Ishikawa (cell line): ENCODE results near the gene VTN.

Experiments
- CEBPB ChIP-seq: IDR thresholded peaks from 2 replicates; pipeline ENCODE4 v1.6.1; 2012
- CREB1 ChIP-seq: IDR thresholded peaks from 2 replicates; pipeline ENCODE4 v1.6.1; 2012; ENCODE audit warnings: low read depth
- EGR1 ChIP-seq: IDR thresholded peaks from 2 replicates; pipeline ENCODE4 v1.6.1; 2012
- EP300 ChIP-seq: IDR thresholded peaks from 2 replicates; pipeline ENCODE4 v1.6.1; 2012; ENCODE audit warnings: borderline replicate concordance
- FOXM1 ChIP-seq: IDR thresholded peaks from 2 replicates; pipeline ENCODE4 v1.6.1; 2012; ENCODE audit warnings: low read depth, borderline replicate concordance
- NFIC ChIP-seq: IDR thresholded peaks from 2 replicates; pipeline ENCODE4 v1.6.1; 2012
- RAD21 ChIP-seq: IDR thresholded peaks from 2 replicates; pipeline ENCODE4 v1.6.1; 2012; ENCODE audit warnings: low read depth
- REST ChIP-seq: IDR thresholded peaks from 2 replicates; pipeline ENCODE4 v1.6.1; 2012; ENCODE audit warnings: low read depth, mild to moderate bottlenecking
- TAF1 ChIP-seq: IDR thresholded peaks from 2 replicates; pipeline ENCODE4 v1.6.1; 2012; ENCODE audit warnings: low read depth, mild to moderate bottlenecking
- TCF12 ChIP-seq: IDR thresholded peaks from 2 replicates; pipeline ENCODE4 v1.6.1; 2012; ENCODE audit warnings: low read depth
- TEAD4 ChIP-seq: IDR thresholded peaks from 2 replicates; pipeline ENCODE4 v1.6.1; 2012
- USF1 ChIP-seq: IDR thresholded peaks from 2 replicates; pipeline ENCODE4 v1.6.1; 2012
- YY1 ChIP-seq: IDR thresholded peaks from 2 replicates; pipeline ENCODE4 v1.6.1; 2012; ENCODE audit warnings: low read depth
- ZBTB7A ChIP-seq: IDR thresholded peaks from 2 replicates; pipeline ENCODE4 v1.6.1; 2012; ENCODE audit warnings: low read depth
- TF ChIP-seq, protein P1 (sequence below): IDR thresholded peaks from 2 replicates; pipeline ENCODE4 v1.6.1; 2012

The VTN gene

GRCh38 chr17:28396635-28397239 is 26.6 kb upstream of the VTN start:
- no peak for TF ChIP-seq TEAD4
- no peak for TF ChIP-seq ZBTB7A
- TF ChIP-seq TCF12: no peak
- no peak for TF ChIP-seq FOXM1
- TF ChIP-seq CREB1: no peak
- no peak for TF ChIP-seq NFIC
- TF ChIP-seq, protein P1, sequence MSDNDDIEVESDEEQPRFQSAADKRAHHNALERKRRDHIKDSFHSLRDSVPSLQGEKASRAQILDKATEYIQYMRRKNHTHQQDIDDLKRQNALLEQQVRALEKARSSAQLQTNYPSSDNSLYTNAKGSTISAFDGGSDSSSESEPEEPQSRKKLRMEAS: no peak
- no peak for TF ChIP-seq TAF1
- TF ChIP-seq EGR1: no peak
- TF ChIP-seq CEBPB: no peak
- no peak for TF ChIP-seq USF1
- no peak for TF ChIP-seq RAD21
- TF ChIP-seq EP300: no peak
- TF ChIP-seq REST: no peak

DNA sequence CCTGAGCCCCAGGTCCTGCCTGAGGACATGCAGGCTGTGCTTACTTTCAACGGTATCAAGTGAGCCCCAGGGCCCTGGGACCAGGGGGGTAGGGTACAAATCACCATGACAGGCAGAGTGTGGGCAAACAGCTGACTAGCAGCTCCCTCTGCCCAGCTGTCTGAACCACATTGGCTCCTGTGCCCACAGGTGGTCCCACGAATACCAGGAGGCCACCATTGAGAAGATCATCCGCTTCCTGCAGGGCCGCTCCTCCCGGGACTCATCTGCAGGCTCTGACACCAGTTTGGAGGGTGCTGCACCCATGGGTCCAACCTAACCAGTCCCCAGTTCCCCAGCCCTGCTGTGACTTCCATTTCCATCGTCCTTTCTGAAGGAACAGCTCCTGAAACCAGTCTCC is 25.9 kb upstream of the VTN start:
- TF ChIP-seq, protein P1: no peak
- no peak for TF ChIP-seq USF1
- TF ChIP-seq CEBPB: no peak

DNA sequence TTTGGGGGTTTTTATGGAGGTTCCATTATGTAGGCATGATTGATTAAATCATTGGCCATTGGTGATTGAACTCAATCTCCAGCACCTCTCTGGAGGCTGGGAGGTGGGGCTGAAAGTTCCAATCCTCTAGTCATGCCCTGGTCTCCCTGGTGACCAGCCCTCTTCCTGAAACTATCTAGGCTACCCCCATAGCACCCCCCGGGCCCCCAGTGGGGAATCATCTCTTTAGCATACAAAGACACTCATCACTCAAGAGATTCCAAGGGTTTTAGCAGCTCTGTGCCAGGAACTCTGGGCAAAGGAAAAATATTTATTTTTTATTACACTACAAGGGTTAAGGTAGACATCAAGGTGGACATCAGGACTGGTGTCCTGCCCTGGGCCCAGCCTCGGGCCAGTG is 25.3 kb upstream of the VTN start:
- TF ChIP-seq EGR1 (no peak), TCF12 (no peak), TEAD4 (no peak), CREB1 (no peak), YY1 (no peak), NFIC (no peak), RAD21 (no peak), USF1 (no peak)
- TF ChIP-seq, protein P1: no peak

DNA sequence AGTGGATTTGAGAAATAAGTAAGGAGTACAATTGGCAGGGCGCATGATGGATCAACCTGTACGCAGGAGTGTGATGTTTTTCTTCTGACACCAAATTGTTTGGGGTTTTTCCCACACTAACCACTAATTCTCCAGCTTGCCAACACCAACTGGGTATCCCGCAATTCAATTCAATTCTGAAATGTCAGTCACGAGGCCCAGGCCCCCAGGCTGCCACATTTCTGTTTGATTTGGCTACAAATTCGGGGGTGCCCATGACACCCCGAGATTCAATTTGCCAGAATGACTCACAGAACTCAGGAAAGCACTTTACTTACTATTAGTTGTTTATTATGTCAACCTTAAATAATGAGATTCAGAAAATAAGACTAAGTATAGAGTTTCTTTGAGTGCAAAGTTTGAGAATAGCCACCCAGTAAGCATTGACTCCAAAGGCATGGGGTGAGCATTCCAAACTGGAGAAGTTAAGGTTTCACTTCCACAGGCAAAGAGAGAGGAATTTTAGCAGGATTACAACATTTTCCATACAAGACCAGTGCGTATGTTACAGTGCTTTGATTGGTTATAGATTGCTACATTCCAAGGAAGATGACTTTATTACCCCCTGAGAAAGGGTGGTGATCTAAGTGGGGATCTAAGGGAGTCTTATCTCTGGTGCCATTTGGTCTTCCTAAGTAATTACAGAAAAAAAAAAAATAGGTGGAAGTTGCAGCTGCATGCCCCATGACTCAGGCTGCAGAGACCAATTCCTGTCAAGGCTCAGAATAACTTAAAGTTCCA is 24.4 kb upstream of the VTN start:
- TF ChIP-seq ZBTB7A (no peak), REST (no peak), YY1 (no peak), TCF12 (no peak), EP300 (no peak), RAD21 (no peak), CEBPB (no peak)

GRCh38 chr17:28392491-28392890 is 22.4 kb upstream of the VTN start:
- TF ChIP-seq, protein P1: no peak

- TF ChIP-seq YY1 (no peak), ZBTB7A (no peak), EGR1 (no peak), CEBPB (no peak), EP300 (no peak), REST (no peak)
- TF ChIP-seq, protein P1: no peak
These were observed 21.3 kb upstream of the VTN start for GRCh38 chr17:28391401-28391800.
